Activated naive CD4-positive, alpha-beta T cell treated with Interleukin-2 at 50 U/mL for 16 hours (primary cell): ENCODE results near the gene PYGM.

Experiments
- DNase-seq: peaks from one replicate; pipeline ENCODE4 v3.0.0-alpha.2; 2020

Gene PYGM

GRCh38 chr11:64731601-64732000 lies 28.2 kb downstream of the PYGM start:
- no peak for DNase-seq

- DNase-seq, result no peak
These were observed 29.9 kb downstream of the PYGM start for GRCh38 chr11:64729851-64730382.

- no peak for DNase-seq
These were observed 30.9 kb downstream of the PYGM start for GRCh38 chr11:64728757-64729365.

- no peak for DNase-seq
These were observed 32.8 kb downstream of the PYGM start for GRCh38 chr11:64726867-64727530.

- no peak for DNase-seq
These were observed 33.5 kb downstream of the PYGM start for GRCh38 chr11:64726211-64726641.

- no peak for DNase-seq
These were observed 34.8 kb downstream of the PYGM start for GRCh38 chr11:64724863-64725532.

- no peak for DNase-seq
These were observed 35.6 kb downstream of the PYGM start for GRCh38 chr11:64723907-64724862.

GRCh38 chr11:64723117-64723906 lies 36.5 kb downstream of the PYGM start, which contains the start of gene NRXN2:
Gene NRXN2, minus strand, starts transcription at chr11:64723197. Its CDS starts 9,498 bp downstream, at chr11:64713699.
- DNase-seq, result peak; percentile 88

- no peak for DNase-seq
These were observed 37.4 kb downstream of the PYGM start for GRCh38 chr11:64722141-64723065.

- DNase-seq, result no peak
These were observed 38.4 kb downstream of the PYGM start for GRCh38 chr11:64721359-64721699.

- DNase-seq, result no peak
These were observed 39.0 kb downstream of the PYGM start for GRCh38 chr11:64720640-64721358.

- DNase-seq, result no peak
These were observed 39.6 kb downstream of the PYGM start for GRCh38 chr11:64720167-64720566.

GRCh38 chr11:64719406-64719805 lies 40.4 kb downstream of the PYGM start:
- DNase-seq, result no peak

- no peak for DNase-seq
These were observed 41.0 kb downstream of the PYGM start for GRCh38 chr11:64718780-64719124.

- no peak for DNase-seq
These were observed 41.5 kb downstream of the PYGM start for GRCh38 chr11:64718084-64718779.

GRCh38 chr11:64717268-64717578 lies 42.6 kb downstream of the PYGM start:
- DNase-seq, result no peak

GRCh38 chr11:64716473-64717267 lies 43.1 kb downstream of the PYGM start:
- no peak for DNase-seq

GRCh38 chr11:64715756-64716472 lies 43.9 kb downstream of the PYGM start:
- no peak for DNase-seq
